Measurements from ENCODE around the gene SLC27A1. TPM values are rescaled to one million over a fixed set of nuclear protein-coding genes. Genes with fewer than 3 reads are reported as not detected.

SLC27A1 gene
- total RNA-seq, 4 donors from 2014 or later, result 25.3 to 53.4 (median 39.5) TPM

DNA sequence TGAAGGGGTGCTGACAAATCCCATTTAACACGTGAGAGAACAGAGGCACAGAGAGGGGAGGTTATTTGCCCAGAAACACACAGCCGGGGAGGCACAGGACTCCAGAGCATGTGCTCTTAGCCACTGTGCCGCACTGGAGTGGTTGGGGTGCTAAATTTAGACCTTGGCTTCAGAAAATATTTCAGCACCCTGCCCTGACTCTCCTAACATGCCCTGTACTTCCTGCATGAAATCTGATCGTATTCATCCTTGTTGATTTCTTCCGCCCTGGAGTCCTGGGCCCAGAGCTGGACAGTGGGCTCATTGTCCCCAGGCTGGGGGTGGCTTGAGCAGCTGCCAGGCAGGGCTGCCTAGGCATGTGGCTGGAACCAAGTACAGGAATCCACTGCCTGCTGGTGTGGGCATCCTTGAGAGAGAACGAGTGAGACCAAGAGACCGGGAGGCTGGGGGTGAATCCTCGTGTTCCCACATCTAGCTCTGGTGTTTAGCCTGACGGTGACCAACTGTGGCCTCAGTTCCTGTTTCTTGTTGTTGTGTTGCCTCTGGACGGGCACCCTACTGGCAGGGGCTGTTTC lies 5.3 kb downstream of the SLC27A1 start:
- Histone ChIP-seq H3K4me3 (no peak overlapping the region), H3K9me3 (no peaks in the 10 kb centered on the region), H3K27ac (peak overlapping the region; percentile 43), H3K27me3 (no peaks in the 10 kb centered on the region), H3K4me1 (peaks cover 30% of the 10 kb centered on the region), H3K36me3 (no peaks in the 10 kb centered on the region)
- DNase-seq (ENCODE audit: low spot score in 2 of 2), result peak in 1 of 2 donors; percentile 74
- TF ChIP-seq CTCF (IDR thresholded peaks at IDR 0.05), result no peak
- peak in 1 of 3 donors; percentile 72 for TF ChIP-seq POLR2AphosphoS5 (IDR thresholded peaks at IDR 0.05)
- TF ChIP-seq POLR2A (IDR thresholded peaks at IDR 0.05), result no peak
- TF ChIP-seq EP300 (IDR thresholded peaks at IDR 0.05), result no peak
- WGBS, result 29% methylated on average over 9 of the region's 10 CpGs

DNA sequence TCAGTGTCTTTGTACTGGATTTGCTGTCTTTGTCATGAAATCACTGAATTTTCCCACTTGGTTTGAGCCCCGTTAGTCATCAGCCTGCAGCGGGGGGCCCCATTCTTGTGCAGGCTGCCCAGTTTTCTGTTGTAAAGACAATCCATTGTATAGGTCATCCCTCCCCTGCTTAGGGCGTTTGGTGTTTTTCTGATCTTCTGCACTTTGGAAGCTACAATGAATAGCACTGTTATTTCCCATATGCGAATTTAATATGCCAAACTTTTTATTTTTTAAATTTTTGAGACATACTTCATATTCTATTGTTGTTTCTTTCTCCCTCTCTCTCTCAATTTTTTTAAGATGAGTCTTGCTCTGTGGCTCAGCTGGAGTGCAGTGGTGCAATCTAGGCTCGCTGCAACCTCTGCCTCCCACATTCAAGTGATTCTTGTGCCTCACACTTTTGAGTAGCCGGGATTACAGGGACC lies 9.0 kb downstream of the SLC27A1 start:
- H3K36me3 ChIP-seq, result no peaks in the 10 kb centered on the region
- peak overlapping the region; percentile 59 for H3K27ac ChIP-seq
- TF ChIP-seq EP300 (IDR thresholded peaks at IDR 0.05) (no peak), POLR2A (IDR thresholded peaks at IDR 0.05) (no peak), POLR2AphosphoS5 (IDR thresholded peaks at IDR 0.05) (no peak), CTCF (IDR thresholded peaks at IDR 0.05) (no peak)
- 56% methylated on average over 6 of the region's 6 CpGs for WGBS
- H3K27me3 ChIP-seq, result no peaks in the 10 kb centered on the region
- H3K4me1 ChIP-seq, result peaks cover 17% of the 10 kb centered on the region
- H3K4me3 ChIP-seq, result no peak overlapping the region
- H3K9me3 ChIP-seq, result no peaks in the 10 kb centered on the region
- DNase-seq (ENCODE audit: low spot score in 2 of 2), result no peak

DNA sequence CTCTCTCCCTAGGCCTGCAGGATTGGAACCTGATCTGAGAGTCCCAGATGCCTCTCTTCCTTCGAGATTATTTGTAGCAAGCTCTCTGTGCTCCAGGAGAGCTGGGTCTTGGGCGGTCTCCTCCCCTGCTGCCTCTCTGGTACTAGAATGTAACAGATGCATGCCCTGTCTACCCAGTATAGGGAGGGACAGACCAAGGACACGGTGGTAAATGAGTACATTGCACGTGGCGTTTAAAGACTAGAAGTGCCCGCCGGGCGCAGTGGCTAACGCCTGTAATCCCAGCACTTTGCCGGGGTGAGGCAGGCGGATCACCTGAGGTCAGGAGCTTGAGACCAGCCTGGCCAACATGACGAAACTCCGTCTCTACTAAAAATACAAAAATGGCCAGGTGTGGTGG lies 11.7 kb downstream of the SLC27A1 start:
- DNase-seq (ENCODE audit: low spot score in 2 of 2), result no peak
- Histone ChIP-seq H3K27me3 (no peaks in the 10 kb centered on the region), H3K36me3 (peaks cover 7% of the 10 kb centered on the region), H3K4me3 (no peak overlapping the region), H3K4me1 (no peaks in the 10 kb centered on the region), H3K27ac (no peak overlapping the region), H3K9me3 (no peaks in the 10 kb centered on the region)
- no peak for TF ChIP-seq CTCF (IDR thresholded peaks at IDR 0.05)
- no peak for TF ChIP-seq EP300 (IDR thresholded peaks at IDR 0.05)
- no peak for TF ChIP-seq POLR2AphosphoS5 (IDR thresholded peaks at IDR 0.05)
- 93% methylated on average over 13 of the region's 13 CpGs for WGBS

DNA sequence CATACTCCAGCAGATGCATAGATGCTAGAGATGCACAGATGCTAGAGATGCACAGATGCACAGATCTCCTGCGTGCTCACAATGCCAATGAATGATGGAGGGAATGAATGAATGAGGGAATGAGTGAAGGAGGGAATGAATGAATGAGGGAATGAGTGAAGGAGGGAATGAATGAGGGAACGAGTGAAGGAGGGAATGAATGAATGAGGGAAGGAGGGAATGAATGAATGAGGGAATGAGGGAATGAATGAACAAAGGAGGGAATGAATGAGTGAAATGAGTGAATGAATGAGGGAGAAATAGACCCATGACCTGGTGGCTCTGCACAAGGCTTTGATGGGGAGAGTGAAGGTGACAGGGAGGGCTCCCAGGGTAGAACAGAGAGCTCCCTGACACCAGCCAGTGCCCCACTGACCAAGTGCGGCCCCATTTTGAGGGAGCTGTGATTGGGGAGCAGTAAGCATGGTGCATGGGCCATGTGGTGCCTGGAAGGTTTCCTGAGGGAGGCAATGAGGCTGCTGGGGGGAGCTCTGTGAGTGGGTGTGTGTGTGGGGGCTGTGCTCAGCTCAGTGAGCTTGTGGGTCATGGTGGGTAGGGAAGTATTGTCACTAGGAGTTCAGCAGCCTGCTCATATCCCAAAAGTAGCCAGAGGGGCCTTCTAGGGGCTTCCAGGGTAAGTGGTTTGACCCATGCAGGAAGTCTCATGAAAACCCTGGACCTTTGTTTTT lies 12.7 kb downstream of the SLC27A1 start:
- Histone ChIP-seq H3K4me3 (no peak overlapping the region), H3K4me1 (peaks cover 8% of the 10 kb centered on the region), H3K36me3 (peaks cover 12% of the 10 kb centered on the region), H3K9me3 (no peaks in the 10 kb centered on the region), H3K27me3 (no peaks in the 10 kb centered on the region), H3K27ac (no peak overlapping the region)
- TF ChIP-seq CTCF (IDR thresholded peaks at IDR 0.05), result no peak
- WGBS, result 84% methylated on average over 3 of the region's 3 CpGs
- DNase-seq (ENCODE audit: low spot score in 2 of 2), result no peak

- WGBS, result 93% methylated on average over 10 of the region's 10 CpGs
- DNase-seq (ENCODE audit: low spot score in 2 of 2), result no peak
- TF ChIP-seq EP300 (IDR thresholded peaks at IDR 0.05), result no peak
- no peak for TF ChIP-seq POLR2A (IDR thresholded peaks at IDR 0.05)
- TF ChIP-seq CTCF (IDR thresholded peaks at IDR 0.05), result no peak
- no peak for TF ChIP-seq POLR2AphosphoS5 (IDR thresholded peaks at IDR 0.05)
- no peaks in the 10 kb centered on the region for H3K9me3 ChIP-seq
- H3K4me1 ChIP-seq, result peaks cover 14% of the 10 kb centered on the region
- no peaks in the 10 kb centered on the region for H3K27me3 ChIP-seq
- no peak overlapping the region for H3K27ac ChIP-seq
- H3K36me3 ChIP-seq, result peaks cover 12% of the 10 kb centered on the region
- no peak overlapping the region for H3K4me3 ChIP-seq
Observed at GRCh38 chr19:17483605-17484002, 13.3 kb downstream of the SLC27A1 start.

Measured in suprapubic skin (tissue), 4 donors.